ENCODE data around the gene OR5K1.

- TF ChIP-seq, protein P1, sequence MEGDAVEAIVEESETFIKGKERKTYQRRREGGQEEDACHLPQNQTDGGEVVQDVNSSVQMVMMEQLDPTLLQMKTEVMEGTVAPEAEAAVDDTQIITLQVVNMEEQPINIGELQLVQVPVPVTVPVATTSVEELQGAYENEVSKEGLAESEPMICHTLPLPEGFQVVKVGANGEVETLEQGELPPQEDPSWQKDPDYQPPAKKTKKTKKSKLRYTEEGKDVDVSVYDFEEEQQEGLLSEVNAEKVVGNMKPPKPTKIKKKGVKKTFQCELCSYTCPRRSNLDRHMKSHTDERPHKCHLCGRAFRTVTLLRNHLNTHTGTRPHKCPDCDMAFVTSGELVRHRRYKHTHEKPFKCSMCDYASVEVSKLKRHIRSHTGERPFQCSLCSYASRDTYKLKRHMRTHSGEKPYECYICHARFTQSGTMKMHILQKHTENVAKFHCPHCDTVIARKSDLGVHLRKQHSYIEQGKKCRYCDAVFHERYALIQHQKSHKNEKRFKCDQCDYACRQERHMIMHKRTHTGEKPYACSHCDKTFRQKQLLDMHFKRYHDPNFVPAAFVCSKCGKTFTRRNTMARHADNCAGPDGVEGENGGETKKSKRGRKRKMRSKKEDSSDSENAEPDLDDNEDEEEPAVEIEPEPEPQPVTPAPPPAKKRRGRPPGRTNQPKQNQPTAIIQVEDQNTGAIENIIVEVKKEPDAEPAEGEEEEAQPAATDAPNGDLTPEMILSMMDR (IDR thresholded peaks at IDR 0.05) = no peak
- TF ChIP-seq EZH2 (IDR thresholded peaks at IDR 0.05; ENCODE audit: borderline replicate concordance, insufficient read depth, low read depth, low read length, poor library complexity, severe bottlenecking) = no peak
Measured at GRCh38 chr3:98462901-98463300, at the start of gene OR5K1.

Measured in B cell (primary cell).